Measurements from ENCODE around the gene SETDB2.
"Not testable (repeated sequence)": the region's sequence is repeated elsewhere in the genome, so short reads cannot be mapped to it uniquely, and the experiment has no call there.

The SETDB2 gene

DNA sequence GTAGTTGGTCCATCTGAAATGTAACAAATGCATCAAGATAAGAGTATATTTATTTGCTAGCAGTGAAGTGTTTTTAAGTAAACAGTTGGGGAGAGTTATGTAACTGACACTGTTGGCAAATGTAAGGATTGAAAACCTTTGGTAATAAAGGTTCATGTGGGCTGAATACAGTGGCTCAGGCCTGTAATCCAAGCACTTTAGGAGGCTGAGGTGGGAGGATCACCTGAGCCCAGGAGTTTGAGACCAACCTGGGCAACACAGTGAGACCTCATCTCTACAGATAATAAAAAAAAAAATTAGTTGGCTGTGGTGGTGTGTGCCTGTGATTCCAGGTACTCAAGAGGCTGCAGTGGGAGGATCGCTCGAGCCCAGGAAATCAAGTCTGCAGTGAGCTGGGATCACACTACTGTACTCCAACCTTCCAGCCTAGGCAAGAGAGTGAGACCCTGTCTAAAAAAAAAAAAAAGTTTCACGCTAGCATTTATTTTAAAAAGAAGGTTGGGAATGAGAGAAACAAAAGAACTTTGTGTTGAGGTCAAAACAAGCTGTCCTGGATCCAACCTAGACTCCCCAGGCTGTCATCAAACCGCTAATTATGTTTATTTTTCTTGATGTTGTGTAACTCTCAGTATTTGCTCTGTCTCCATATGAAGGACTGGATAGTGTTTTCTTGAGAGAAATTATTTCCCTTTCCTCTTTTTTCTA, 20.7 kb downstream of the SETDB2 start:
- DNase-seq (ENCODE audit: low read depth), result no peak

DNA sequence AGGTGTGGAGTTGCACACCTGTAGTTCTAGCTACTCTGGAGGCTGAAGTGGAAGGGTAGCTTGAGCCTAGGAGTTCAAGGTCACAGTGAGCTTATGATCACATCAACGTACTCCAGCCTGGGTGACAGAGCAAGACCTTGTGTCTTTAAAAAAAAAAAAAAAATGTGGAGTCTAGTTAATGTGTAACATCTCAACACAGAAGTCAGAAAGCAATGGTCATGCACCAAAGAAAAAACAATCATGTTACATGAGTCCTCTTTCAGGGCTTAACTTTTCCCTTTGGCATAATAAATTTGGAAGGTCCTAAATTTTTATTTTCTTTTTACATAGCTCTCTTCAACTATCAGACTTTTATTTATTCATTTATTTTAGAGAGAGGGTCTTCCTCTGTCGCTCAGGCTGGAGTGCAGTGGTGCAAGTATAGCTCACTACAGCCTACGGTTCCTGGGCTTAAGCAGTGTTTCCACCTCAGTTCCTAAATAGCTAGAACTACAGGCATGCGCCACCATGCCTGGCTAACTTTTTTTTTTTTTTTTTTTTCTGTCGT, 22.3 kb downstream of the SETDB2 start:
- no peak for DNase-seq (ENCODE audit: low read depth)

DNA sequence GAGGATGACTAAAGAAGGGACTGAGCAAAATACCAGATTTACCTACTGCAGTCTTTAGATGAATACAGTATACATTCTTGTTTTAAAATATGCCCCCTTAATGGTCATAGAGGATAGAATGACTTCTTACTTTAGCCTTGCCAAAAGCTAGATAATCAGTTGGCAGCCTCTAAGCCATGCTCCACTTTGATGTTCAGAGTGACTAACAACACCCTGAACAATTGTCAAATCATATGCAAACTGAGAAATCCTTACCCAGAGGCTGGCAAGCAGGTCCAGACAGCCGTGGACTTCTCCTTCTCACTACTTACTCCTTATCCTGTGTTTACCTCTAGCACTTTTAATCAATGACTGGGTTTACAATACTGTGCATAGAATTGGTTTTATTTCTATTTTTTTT, 28.1 kb downstream of the SETDB2 start:
- DNase-seq (ENCODE audit: low read depth), result no peak

DNA sequence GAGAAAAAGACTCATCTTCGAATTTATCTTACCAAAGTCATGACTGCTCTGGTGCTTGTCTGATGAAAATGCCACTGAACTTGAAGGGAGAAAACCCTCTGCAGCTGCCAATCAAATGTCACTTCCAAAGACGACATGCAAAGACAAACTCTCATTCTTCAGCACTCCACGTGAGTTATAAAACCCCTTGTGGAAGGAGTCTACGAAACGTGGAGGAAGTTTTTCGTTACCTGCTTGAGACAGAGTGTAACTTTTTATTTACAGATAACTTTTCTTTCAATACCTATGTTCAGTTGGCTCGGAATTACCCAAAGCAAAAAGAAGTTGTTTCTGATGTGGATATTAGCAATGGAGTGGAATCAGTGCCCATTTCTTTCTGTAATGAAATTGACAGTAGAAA, 32.5 kb downstream of the SETDB2 start:
- no peak for DNase-seq (ENCODE audit: low read depth)

DNA sequence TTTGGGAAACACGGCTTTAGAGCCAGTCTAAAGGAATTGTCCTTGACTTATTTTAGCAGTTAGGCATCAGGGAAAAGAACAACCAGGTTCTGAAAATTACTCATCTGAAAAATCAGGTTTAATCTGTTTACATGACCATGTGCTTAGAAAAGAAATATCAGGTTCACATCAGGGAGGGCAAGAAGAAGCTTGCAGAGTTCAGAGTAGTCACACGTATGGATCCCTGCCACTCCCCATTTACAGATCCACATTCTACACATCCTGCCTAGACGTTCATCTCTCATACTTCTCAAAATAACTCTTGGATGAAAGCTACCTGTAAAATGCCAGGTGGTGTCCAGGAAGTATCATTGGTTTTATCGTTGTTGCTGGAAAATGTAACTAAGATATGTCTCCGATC, 37.7 kb downstream of the SETDB2 start:
- no peak for DNase-seq (ENCODE audit: low read depth)

DNA sequence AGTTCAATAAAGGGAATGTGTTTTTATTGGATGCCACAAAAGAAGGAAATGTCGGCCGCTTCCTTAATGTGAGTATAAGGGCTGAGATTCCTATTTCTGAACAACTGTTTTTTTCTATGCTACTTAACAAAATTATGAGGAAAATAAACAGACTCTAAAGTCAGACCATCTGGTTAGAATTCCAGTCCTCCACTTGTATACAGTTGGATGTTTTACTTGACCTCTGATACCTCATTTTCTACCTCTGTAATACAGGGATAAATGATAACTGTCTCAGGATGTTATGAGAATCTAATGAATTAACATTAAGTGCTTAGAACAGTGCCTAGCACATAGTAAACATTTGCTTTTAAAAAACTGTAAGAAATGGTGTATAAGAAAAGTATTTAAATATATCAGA, 44.5 kb downstream of the SETDB2 start:
- DNase-seq (ENCODE audit: low read depth), result no peak

DNA sequence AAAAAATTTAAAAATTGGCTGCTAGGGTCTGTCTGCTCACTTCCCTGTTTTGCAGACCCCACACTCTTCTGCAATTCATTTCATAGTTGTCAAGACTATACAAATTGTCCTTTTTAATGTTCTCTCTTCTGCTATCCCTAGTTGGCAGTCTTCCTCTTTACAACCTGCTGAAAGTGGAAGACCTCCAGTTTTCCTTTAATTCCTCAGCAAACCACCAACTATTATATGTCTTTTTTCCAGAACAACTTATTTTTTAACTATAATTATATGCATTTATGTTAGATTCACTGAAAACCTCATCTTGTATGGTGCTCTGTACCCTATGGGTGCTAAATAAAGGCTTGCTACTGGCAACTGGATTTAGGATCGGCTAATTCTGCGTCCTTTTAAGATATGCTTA, 50.6 kb downstream of the SETDB2 start:
- no peak for DNase-seq (ENCODE audit: low read depth)

DNA sequence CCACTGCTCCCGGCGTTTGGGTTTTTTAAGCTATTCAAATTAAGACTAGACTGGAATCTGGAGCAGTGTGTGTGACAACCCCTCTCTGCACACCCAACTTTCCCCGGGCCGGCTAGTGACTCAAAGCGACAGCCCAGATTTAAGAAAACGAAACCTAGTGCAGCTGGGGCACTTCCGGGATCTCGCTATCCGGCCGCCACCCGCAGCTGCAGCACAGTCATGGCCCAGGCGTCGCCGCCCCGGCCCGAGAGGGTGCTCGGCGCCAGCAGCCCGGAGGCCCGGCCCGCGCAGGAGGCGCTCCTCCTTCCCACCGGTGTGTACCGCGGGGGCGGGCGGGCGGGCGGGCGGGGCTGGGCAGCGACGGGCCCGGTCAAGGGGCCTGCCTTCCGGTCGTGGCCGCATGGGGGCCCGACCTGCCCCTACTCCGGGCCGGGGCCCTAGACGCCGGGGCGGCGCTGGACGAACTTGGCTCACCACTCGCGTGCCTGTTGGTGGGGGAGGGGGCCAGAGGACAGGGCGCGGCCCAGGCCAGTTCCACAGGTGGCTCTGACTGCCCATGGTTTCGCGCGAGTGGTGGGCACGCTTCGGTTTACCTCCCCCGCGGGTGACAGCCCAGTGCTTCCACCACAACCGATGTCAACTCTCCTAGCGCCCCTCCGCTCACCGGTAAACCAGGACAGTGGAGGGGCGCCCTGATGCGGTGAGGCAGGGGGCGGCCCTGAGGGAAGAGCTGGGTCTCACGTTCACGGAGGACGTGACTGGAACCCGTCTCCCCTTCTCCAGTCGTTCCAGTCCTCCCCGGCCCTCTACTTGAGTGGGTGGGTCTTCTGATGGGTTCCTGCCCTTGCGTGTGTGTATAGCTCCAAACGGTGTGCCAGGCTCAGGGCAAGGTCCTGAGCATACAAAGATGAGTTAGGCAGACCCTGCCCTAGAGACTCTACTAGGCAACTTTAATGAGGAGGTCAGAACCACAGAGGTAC, 52.0 kb downstream of the SETDB2 start, which contains the start of gene PHF11:
TSS of gene PHF11 (plus strand) at position 171 of the 980 bp plus-strand sequence. CDS start at position 220, 49 bp downstream.
- peak; percentile 45 for DNase-seq (ENCODE audit: low read depth)

DNA sequence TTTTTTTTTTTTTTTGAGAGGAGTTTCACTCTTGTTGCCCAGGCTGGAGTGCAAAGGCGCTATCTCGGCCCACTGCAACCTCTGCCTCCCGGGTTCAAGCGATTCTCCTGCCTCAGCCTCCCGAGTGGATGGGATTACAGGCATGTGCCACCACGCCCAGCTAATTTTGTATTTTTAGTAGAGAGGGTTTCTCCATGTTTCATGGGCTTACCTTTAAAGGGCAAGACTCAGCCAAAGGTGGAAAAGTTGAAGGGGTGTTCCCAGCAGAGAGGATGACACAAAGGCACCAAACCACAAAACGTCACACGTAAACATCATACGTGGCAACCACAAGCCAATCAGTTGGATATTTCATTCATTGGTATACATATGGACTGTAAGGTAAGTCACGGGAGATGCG, 52.8 kb downstream of the SETDB2 start:
- not testable (repeated sequence) for DNase-seq (ENCODE audit: low read depth)

DNA sequence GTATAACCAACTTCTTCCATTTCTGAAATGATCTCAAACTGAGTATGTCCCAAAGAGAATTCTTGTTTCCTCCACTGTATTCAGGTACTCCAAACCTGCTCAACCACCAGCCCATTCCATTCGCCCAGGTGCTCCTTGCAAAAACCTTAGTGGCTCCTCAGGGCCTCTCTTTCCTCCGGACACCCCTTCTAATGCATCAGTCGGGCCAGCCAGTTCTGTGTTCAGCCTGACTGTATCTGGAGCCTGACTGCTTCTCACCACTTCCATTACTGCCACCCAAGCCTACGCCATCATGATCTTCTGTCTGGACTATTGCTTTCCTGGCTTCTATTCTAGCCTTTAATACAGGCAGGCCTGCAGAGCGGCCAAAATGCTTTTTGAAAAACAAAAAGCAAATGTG, 53.2 kb downstream of the SETDB2 start:
- no peak for DNase-seq (ENCODE audit: low read depth)

DNA sequence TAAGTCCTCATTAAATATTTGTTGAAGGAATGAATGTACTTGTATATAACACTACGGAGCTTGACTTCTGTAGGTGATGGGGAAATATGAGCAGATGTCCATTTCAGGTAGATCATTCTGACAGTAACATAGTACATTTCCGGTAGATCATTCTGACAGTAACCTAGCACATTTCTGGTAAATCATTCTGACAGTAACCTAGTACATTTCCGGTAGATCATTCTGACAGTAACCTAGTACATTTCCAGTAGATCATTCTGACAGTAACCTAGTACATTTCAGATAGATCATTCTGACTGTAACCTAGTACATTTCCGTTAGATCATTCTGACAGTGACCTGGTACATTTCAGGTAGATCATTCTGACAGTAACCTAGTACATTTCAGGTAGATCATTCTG, 54.1 kb downstream of the SETDB2 start:
- DNase-seq (ENCODE audit: low read depth), result no peak

DNA sequence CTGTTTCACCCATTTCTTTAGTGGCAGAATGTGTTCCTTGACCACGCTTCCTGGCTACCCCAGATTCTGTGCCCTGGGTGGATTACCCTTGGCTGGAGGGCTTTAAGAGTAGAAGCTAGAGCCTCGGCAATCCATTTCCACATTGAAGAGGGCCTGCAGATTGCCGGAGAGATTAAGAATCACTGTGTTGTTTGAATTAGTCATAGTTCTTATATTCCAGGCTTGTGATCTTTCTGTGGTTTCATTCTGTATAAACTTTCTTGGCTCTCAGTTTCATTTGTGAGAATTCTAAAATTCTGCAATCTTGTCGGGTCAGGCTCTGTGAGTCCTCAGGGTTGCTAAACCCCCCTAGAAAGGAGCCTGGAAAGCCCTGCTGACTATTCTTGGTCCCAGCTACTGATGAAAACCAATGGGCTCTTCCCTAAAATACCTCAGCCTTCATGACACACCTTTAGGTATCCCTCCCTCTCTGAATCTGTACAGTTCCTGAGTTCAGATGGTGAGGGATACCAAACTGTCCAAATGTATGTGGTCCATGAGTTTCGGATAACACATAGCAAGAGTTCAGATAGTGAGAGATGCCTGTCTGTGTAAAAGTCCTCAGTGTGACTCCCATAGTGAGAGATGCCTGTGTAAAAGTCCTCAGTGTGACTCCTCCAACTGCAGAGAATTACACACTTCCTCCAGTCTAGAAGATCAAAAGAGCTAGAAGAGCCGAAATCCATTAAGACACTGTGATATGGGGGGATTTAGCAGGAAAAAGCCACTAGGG, 56.0 kb downstream of the SETDB2 start:
- no peak for DNase-seq (ENCODE audit: low read depth)

DNA sequence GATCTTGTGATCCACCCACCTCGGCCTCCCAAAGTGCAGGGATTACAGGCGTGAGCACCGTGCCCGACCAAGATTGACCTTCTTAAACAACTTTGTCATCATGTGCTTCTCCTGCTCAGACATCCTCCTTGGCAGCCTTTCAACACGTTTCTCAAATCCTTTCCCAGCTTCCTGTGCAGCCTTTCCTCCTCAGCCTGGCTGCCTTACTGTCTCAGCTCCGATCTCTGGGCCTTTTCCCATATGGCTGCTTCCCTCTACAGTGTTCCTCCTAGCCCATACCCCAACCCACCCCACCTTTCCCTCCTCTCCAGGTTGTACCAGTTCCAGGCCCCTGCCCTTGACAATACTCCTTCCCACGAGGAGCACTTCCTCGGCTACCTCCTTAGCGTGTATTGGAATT, 58.9 kb downstream of the SETDB2 start:
- no peak for DNase-seq (ENCODE audit: low read depth)

DNA sequence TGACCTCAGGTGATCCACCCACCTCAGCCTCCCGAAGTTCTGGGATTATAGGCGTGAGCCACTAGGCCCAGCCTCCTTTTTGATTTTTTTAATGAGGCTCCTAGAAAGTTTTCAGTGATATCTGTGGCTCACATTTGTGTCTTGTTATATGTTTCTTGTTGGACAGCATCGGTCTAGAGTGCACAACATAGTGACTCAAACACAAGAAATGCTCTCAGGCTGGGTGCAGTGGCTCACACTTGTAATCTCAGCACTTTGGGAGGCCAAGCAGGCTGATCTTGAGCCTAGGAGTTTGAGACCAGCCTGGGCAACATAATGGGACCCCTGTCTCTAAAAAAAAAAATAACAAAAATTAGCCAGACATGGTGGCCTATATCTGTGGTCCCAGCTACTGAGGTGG, 59.9 kb downstream of the SETDB2 start:
- DNase-seq (ENCODE audit: low read depth), result no peak

DNA sequence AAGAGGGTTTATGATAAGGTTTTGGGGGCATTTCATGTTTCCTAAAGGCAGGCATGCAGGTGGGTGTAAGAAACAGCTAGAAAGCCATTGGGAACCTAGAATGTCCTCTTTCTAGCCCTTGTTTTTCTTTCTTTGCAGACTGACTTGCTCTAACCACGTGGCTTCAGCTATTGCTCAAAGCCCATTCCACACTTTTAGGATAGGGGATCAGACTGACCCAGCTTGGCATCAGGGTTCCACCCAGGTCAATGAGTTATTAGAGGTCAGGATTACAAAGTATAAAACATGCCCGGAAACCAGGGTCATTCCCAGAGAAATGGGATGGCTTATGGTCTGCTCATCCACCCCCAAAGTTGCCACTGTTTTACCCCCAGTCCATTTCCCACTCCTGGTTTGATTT, 68.5 kb downstream of the SETDB2 start:
- no peak for DNase-seq (ENCODE audit: low read depth)

DNA sequence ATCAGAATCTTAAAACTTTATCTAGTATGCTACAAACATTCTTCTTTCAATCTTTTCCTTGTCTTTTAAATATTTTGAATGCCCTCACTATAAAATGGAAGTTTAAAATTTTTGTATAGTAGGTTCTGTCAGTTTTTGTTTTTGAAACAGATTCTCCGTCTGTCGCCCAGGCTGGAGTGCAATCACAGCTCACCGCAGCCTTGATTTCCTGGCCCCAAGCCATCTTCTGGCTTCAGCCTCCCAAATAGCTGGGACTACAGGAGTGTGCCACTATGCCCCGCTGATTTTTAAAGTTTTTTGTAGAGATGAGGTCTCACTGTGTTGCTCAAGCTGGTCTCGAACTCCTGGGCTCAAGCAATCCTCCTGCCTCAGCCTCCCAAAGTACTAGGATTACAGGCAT, 72.4 kb downstream of the SETDB2 start:
- DNase-seq (ENCODE audit: low read depth), result no peak

DNA sequence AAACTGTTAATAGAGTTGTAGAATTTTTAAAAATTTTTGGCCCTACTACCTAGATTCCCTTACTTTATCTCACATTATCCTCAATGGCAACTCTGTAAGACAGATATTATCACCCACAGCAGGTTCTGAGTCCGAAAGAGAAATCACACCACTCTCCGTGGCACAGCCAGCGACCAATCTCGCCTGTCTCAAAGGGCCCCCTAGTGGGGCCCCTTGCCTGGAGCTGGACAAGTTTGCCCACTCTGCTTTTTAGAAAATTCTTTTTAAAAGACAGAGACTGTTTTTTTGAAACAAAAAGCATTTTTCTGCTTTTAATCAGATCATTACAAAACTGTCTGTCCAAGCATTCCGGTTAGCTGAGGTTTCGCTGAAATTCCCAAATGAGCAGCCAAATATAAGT, 73.4 kb downstream of the SETDB2 start:
- no peak for DNase-seq (ENCODE audit: low read depth)

DNA sequence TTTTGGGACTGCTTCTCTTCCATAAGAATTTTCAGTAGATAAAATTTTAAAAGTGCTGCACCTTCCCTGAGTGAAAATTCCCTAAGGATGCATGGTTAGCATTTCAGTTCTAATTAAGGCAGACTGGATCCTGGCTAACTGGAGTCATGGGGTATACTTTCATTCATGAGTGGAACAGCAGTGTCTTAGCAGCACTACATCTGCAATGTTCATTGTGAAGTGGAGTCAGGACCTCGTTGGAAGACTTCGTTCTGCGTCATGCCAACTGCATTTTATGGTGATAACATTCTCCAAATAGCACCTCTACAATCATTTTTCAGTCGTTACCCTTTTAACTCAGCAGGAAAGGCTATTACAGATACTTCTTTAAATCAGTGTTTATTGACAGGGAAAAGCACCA, 77.2 kb downstream of the SETDB2 start:
- DNase-seq (ENCODE audit: low read depth), result no peak

DNA sequence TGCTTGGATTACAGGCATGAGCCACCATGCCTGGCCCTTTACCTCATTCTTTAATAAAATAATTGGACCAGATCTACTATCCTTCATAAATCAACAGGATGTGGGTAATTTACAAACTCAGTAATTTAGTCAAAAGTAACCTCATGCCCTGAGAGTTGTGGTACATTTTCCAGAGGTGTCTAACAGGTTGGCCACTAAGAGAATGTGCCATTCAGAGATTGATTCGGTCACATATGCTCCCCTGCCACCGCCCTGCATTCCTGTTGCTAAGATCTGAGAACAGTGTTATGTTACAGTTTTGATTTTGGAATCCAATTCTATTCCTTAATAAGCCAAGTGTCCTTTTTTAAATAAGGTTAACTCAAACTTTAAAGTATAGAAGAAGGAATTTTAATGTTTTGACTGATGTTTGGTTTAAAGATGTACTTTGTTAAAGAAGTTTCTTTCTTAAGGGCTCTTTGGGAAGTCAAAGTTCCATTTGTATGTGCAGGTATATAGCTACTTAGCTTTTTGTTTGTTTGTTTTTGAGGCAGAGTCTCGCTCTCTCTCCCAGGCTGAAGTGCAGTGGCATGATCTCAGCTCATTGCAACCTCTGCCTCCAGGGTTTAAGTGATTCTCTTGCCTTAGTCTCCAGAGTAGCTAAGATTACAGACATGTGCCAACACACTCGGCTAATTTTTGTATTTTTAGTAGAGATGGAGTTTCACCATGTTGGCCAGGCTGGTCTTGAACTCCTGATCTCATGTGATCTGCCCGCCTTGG, 80.8 kb downstream of the SETDB2 start:
- DNase-seq (ENCODE audit: low read depth), result no peak

DNA sequence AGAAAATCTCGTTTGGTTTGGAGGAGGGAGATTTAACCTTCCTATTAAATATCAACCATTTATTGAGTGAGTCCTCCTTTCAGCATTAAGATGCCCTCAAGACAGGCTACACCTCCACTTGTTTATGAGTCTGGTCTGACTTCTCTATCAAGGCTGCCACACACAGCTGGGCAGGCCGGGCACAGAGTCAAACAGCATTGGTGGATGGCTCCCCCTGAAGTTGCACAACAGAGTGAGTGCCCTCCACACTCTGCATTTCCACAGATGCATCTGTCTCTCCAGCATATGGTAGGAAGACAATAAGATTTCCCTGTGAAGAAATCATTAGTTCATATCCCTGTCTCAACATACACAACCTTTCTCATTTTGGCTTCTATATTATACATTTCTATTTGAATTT, 83.0 kb downstream of the SETDB2 start:
- no peak for DNase-seq (ENCODE audit: low read depth)

DNA sequence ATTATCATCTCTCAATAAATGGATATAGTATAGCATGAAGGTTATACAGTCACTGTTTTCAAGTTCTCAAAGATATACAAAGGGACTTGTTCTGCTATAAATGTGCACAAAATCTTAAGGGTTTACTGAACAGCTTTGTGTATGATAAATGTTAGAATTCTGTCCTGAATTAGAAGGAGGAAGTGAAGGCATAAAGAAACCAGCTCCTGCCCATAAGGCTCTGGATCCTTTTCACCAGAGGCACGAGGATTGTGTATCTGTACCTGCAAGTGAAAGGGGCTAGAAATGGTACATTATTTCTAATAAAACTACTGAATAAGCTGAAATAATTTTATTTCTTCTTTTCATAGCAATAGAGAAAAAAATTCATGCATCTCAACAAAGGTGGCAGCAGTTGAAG, 84.1 kb downstream of the SETDB2 start:
- no peak for DNase-seq (ENCODE audit: low read depth)
